Stimulated activated CD4-positive, alpha-beta T cell treated with anti-CD3 and anti-CD28 coated beads, Interleukin-2, amount 100 ng/mL, for 48 hours (primary cell): ENCODE results near the gene HES3.

ENCODE experiments used
- DNase-seq, 2 donors: peaks; one replicate each; pipeline ENCODE4 v3.0.0-alpha.2; 2020

Gene HES3

GRCh38 chr1:6246497-6247467 is 2.8 kb downstream of the HES3 start:
- DNase-seq, result peak; percentile 81 to 85

DNA sequence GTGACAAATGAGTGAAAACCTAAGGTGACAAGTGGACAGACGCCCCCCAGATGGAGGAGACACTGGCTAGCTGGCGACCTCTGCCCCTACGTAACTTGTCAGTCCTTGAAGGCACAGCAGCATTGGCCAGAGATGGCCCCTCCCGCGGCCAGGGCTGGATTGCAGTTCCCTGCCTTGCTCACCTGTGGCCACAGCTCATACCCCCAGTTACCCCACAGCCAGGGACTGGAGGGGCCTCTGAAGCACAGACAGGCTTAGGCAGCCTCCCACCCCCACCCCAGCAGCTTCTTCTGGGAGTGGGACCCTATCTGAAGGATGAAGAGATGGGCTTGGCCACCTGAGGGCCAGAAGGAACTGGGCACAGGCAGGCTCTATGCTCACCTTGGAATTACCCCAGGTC is 3.7 kb downstream of the HES3 start:
- no peak for DNase-seq

- no peak for DNase-seq
Observed at GRCh38 chr1:6248161-6248776, 4.3 kb downstream of the HES3 start.

DNA sequence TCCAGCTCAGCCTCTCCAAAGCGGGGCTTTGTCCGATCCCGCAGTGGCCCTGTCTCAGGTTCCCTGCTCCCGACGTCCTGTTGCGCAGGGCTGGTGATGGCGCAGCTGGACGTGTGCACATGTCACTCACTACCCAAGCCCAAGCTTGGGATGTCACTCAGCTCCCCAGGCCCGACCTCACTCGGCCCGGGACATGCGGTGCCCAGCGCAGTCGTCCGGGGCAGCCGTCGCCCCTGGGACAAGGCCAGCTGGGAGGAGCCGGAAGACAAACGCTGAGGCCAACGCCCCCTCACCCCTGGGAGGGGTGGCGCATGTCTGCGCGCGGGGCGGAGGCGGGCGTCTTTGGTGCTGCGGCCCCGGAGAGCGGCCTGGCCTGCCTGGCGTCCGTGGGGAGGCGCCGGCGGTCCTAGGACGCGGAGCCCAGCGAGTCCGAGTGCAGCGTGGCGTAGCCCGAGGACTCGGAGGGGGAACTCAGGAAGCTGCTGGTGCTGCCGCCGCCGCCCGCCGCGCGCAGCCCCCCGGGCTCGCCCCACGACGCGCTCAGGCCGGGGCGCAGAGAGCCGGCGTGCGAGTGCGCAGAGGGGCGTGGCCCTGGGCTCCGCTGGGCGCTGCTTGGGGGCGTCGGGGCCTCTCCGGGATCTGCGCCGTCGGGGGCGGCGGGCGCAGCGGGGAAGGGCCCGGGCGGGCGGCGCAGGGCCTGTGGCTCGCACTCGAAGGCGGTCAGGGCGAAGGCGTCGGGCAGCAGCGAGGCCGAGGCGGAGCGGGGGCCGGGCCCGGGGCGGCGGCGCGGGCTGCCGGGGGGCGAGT is 5.2 kb downstream of the HES3 start:
- DNase-seq, result no peak

GRCh38 chr1:6249739-6250689 is 6.0 kb downstream of the HES3 start:
- no peak for DNase-seq

DNA sequence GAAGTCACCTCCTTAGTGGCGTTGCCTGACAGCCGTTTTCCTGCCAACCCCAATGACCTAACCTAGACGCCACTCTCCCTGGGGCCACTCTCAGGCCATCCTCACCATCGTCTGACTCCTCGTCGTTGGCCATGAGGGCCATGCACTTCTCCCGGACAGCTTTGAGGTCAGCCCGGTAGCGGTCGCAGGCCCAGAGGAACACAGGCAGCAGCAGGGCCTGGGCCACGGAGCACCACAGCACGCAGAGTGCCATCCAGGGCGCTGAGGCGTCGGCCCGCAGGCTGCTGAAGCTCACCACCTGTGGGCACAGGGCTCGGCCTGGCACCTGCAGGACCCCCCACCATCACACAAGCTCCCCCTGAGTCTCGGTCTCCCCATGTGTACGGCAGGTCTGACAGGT is 7.3 kb downstream of the HES3 start:
- DNase-seq, result no peak

GRCh38 chr1:6251681-6252373 is 7.8 kb downstream of the HES3 start:
- DNase-seq, result no peak

GRCh38 chr1:6252374-6252710 is 8.4 kb downstream of the HES3 start:
- DNase-seq, result no peak

DNA sequence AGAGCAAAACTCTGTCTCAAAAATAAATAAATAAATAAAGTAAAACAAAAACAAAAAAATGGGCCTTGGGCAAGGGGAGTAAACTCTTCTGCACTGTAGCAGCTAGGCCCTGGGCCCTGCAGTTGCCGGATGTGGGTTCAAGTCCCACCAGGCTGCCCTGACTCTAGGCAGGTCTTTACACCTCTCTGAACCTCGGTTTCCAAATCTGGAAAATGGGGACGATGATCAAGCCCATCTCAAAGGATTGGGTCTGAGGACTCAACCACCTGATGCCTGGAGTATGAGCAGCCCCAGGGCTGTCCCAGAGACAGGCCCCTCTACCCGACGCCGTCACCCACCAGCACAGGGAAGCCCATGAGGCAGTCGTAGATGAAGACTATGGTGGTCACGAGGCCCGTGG is 9.4 kb downstream of the HES3 start:
- no peak for DNase-seq

GRCh38 chr1:6254691-6255090 is 10.7 kb downstream of the HES3 start:
- DNase-seq, result no peak

DNA sequence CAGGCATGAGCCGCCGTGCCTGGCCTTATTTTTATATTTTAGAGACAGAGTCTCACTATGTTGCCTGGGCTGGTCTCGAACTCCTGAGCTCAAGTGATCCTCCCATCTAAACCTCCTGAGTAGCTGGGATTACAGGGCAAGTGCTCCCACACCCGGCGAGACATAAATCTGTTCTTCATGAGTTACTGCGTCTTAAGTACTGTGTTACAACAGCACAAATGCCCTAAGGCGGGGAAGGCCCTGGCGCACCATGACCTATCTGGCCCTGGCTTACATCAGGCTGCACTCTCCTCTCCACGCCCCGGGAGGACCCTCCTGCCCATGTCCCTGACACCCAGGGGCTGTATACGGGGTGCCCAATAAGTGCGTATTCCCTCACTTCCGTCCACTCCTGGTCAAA is 12.7 kb downstream of the HES3 start:
- no peak for DNase-seq

GRCh38 chr1:6257541-6258069 is 13.6 kb downstream of the HES3 start:
- DNase-seq, result no peak

- DNase-seq, result no peak
Observed at GRCh38 chr1:6258675-6259074, 14.7 kb downstream of the HES3 start.

DNA sequence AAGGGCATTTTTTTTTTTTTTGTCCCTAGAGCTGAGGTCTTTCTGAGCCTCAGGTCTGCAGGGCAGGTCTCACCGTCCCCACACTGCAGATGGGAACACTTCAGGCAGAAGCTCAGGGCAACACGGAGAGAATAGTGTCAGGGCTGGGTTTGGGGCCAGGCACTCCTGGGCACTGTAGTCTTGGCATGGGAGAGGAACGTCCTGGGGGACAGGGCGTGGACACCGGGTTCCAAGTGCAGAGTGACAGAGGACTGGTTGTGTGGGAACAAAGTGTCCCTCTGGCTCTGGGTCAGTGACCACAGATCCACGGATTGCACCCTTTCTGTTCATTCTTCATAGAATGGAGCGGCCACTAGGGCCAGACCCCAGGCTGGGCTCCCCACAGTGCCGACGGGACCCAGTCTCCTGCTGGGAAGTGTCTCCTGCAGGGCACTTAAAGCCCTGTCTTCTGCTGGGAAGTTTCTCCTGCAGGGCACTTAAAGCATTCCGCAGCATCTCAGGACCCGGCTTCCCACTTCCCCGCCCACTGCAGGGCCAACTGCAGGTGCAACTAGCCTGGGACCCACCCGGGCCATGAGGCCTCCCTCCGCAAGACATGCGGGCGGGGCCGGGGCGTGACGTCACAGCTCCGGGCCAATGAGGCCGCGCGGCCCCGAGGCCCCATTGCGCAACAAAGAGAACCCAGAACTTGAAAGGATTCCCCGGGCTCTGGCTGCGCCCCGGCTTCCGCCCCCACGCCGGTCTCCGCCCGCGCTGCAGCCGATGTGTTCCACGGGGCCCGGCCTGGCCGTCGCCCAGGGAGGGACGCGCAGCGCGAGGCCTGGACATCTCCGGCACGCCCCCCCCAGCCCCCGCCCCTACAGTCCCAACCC is 15.7 kb downstream of the HES3 start:
- DNase-seq, result peak; percentile 60 to 69

DNA sequence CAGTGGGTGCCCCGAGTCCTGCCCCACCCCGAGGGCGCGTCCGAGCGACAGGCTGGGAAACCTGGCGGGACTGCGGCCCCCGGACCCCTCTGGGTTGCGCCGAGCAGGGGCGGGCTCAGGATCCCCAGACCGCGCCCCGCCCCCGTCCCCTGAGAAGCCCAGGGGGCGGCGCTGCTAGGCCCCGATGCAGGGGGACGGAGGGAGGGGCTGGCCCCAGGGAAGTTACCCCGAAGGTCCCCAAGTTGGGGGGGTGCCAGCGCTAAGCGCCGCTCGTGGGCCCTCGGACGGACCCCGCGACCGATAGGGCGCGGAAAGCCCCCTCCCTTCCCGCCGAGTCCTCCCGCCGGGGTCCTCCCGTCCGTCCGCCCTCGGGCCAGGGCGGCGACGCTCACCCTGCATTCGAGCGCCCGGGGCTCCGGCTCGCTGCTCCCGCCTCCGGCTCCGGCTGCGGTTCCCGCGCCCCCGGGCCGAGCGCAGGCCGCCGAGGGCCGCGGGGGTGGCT is 16.5 kb downstream of the HES3 start:
- no peak for DNase-seq

GRCh38 chr1:6260961-6261614 is 17.1 kb downstream of the HES3 start, which contains the start of gene GPR153:
TSS of gene GPR153 (minus strand) at chr1:6261098. CDS start at chr1:6254905, 6,193 bp downstream.
- peak; percentile 37 to 39 for DNase-seq

GRCh38 chr1:6261615-6261995 is 17.6 kb downstream of the HES3 start:
- DNase-seq, result no peak

GRCh38 chr1:6262555-6263420 is 18.8 kb downstream of the HES3 start:
- no peak for DNase-seq

GRCh38 chr1:6263716-6264115 is 19.7 kb downstream of the HES3 start:
- DNase-seq, result no peak
